ENCODE data around the gene TXNRD1.

The TXNRD1 gene

GRCh38 chr12:104340925-104341611 lies 125.5 kb downstream of the TXNRD1 start:
- no peaks in the 10 kb centered on the region for H3K9me3 ChIP-seq (ENCODE audit: severe bottlenecking)
- DNase-seq (ENCODE audit: low spot score) (no peak), ATAC-seq (ENCODE audit: low read depth) (no peak)
- no peak for TF ChIP-seq CTCF (IDR thresholded peaks at IDR 0.05; ENCODE audit: poor library complexity, severe bottlenecking)
- H3K36me3 ChIP-seq (ENCODE audit: low read depth): peaks cover 98% of the 10 kb centered on the region
- H3K4me3 ChIP-seq (ENCODE audit: severe bottlenecking): no peak overlapping the region
- no peak overlapping the region for H3K27ac ChIP-seq (ENCODE audit: poor library complexity, severe bottlenecking)
- no peaks in the 10 kb centered on the region for H3K4me1 ChIP-seq (ENCODE audit: insufficient read depth, poor library complexity, severe bottlenecking)
- no peaks in the 10 kb centered on the region for H3K27me3 ChIP-seq (ENCODE audit: insufficient read depth, poor library complexity, severe bottlenecking)

GRCh38 chr12:104342147-104342546 lies 126.6 kb downstream of the TXNRD1 start:
- no peak for TF ChIP-seq CTCF (IDR thresholded peaks at IDR 0.05; ENCODE audit: poor library complexity, severe bottlenecking)
- Histone ChIP-seq H3K4me1 (ENCODE audit: insufficient read depth, poor library complexity, severe bottlenecking) (no peaks in the 10 kb centered on the region), H3K36me3 (ENCODE audit: low read depth) (peaks cover 98% of the 10 kb centered on the region), H3K4me3 (ENCODE audit: severe bottlenecking) (no peak overlapping the region), H3K27ac (ENCODE audit: poor library complexity, severe bottlenecking) (no peak overlapping the region), H3K9me3 (ENCODE audit: severe bottlenecking) (no peaks in the 10 kb centered on the region), H3K27me3 (ENCODE audit: insufficient read depth, poor library complexity, severe bottlenecking) (no peaks in the 10 kb centered on the region)
- DNase-seq (ENCODE audit: low spot score): no peak
- no peak for ATAC-seq (ENCODE audit: low read depth)

GRCh38 chr12:104342635-104343249 lies 127.2 kb downstream of the TXNRD1 start:
- ATAC-seq (ENCODE audit: low read depth): no peak
- no peaks in the 10 kb centered on the region for H3K9me3 ChIP-seq (ENCODE audit: severe bottlenecking)
- TF ChIP-seq CTCF (IDR thresholded peaks at IDR 0.05; ENCODE audit: poor library complexity, severe bottlenecking): no peak
- H3K27me3 ChIP-seq (ENCODE audit: insufficient read depth, poor library complexity, severe bottlenecking): no peaks in the 10 kb centered on the region
- peaks cover 98% of the 10 kb centered on the region for H3K36me3 ChIP-seq (ENCODE audit: low read depth)
- H3K27ac ChIP-seq (ENCODE audit: poor library complexity, severe bottlenecking): no peak overlapping the region
- H3K4me3 ChIP-seq (ENCODE audit: severe bottlenecking): no peak overlapping the region
- H3K4me1 ChIP-seq (ENCODE audit: insufficient read depth, poor library complexity, severe bottlenecking): no peaks in the 10 kb centered on the region
- DNase-seq (ENCODE audit: low spot score): no peak

- Histone ChIP-seq H3K36me3 (ENCODE audit: low read depth) (peaks cover 98% of the 10 kb centered on the region), H3K27me3 (ENCODE audit: insufficient read depth, poor library complexity, severe bottlenecking) (no peaks in the 10 kb centered on the region), H3K27ac (ENCODE audit: poor library complexity, severe bottlenecking) (no peak overlapping the region), H3K9me3 (ENCODE audit: severe bottlenecking) (no peaks in the 10 kb centered on the region), H3K4me1 (ENCODE audit: insufficient read depth, poor library complexity, severe bottlenecking) (no peaks in the 10 kb centered on the region), H3K4me3 (ENCODE audit: severe bottlenecking) (no peak overlapping the region)
- no peak for ATAC-seq (ENCODE audit: low read depth)
- DNase-seq (ENCODE audit: low spot score): no peak
- no peak for TF ChIP-seq CTCF (IDR thresholded peaks at IDR 0.05; ENCODE audit: poor library complexity, severe bottlenecking)
Observed at GRCh38 chr12:104344682-104345081, 129.1 kb downstream of the TXNRD1 start.
